Measurements from ENCODE around the gene CYP2C18.
"Not testable (repeated sequence)": the region's sequence is repeated elsewhere in the genome, so short reads cannot be mapped to it uniquely, and the experiment has no call there.

GRCh38 chr10:94663061-94663460 is 20.5 kb upstream of the CYP2C18 start:
- not testable (repeated sequence) for TF ChIP-seq CTCF (IDR thresholded peaks at IDR 0.05); EZH2 (IDR thresholded peaks at IDR 0.05; ENCODE audit: borderline replicate concordance, insufficient read depth, low read depth, low read length, poor library complexity, severe bottlenecking)
